ENCODE data around the gene RPN1. TPM values are rescaled to one million over a fixed set of nuclear protein-coding genes. Genes with fewer than 3 reads are reported as not detected.

The RPN1 gene
- total and polyA plus RNA-seq, 2 of the 13 experiments (the other 11 are each of a cell fraction or from before 2014, with no cell fraction given), result 290 to 342 TPM

GRCh38 chr3:128684986-128685726 lies 34.5 kb upstream of the RPN1 start (continued):
- TF ChIP-seq, protein P1, sequence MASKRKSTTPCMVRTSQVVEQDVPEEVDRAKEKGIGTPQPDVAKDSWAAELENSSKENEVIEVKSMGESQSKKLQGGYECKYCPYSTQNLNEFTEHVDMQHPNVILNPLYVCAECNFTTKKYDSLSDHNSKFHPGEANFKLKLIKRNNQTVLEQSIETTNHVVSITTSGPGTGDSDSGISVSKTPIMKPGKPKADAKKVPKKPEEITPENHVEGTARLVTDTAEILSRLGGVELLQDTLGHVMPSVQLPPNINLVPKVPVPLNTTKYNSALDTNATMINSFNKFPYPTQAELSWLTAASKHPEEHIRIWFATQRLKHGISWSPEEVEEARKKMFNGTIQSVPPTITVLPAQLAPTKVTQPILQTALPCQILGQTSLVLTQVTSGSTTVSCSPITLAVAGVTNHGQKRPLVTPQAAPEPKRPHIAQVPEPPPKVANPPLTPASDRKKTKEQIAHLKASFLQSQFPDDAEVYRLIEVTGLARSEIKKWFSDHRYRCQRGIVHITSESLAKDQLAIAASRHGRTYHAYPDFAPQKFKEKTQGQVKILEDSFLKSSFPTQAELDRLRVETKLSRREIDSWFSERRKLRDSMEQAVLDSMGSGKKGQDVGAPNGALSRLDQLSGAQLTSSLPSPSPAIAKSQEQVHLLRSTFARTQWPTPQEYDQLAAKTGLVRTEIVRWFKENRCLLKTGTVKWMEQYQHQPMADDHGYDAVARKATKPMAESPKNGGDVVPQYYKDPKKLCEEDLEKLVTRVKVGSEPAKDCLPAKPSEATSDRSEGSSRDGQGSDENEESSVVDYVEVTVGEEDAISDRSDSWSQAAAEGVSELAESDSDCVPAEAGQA (IDR thresholded peaks at IDR 0.05; ENCODE audit: low read depth), result no peak
- TF ChIP-seq, protein P1 (CRISPR knock-in tag; IDR thresholded peaks at IDR 0.05; ENCODE audit: borderline replicate concordance), result no peak
- TF ChIP-seq MAFF (IDR thresholded peaks at IDR 0.05; ENCODE audit: low read depth, low read length) (no peak), ZNF652 (CRISPR knock-in tag; IDR thresholded peaks at IDR 0.05; ENCODE audit: borderline replicate concordance, low read depth) (no peak), TCF7L2 (IDR thresholded peaks at IDR 0.05; ENCODE audit: low read depth, low read length) (no peak), ZNF30 (CRISPR knock-in tag; IDR thresholded peaks at IDR 0.05) (no peak), MEF2D (CRISPR knock-in tag; IDR thresholded peaks at IDR 0.05) (no peak)
- TF ChIP-seq, protein P2, sequence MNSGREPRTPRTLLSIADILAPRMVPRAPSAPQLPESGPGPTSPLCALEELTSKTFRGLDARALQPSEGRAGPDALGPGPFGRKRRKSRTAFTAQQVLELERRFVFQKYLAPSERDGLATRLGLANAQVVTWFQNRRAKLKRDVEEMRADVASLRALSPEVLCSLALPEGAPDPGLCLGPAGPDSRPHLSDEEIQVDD (CRISPR knock-in tag; IDR thresholded peaks at IDR 0.05; ENCODE audit: borderline replicate concordance), result no peak

All from HepG2 (cell line).